ENCODE results near the gene SYTL5.

SYTL5 gene

DNA sequence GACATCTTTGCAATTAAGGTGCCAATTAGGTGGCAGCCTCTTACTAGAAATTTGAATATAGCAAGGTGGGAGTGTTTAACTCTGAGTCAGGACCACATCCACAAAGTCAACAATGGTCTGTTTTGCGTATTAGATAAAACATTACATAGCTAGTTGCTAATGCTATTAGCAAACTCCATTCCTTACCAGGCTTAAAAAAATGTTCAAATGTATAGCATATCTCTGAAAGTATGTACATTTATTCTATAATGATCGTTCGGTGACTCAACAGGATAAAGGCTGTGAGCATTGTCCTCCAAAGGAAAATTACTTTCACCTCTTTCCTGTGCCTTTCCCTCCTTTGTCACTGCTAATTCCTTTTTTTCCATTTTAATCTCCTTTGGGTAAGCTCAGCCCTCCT is 74.5 kb downstream of the SYTL5 start:
- H3K9ac ChIP-seq: no peak overlapping the region
- no peaks in the 10 kb centered on the region for H4K20me1 ChIP-seq (ENCODE audit: insufficient read depth)
- TF ChIP-seq, protein P1, sequence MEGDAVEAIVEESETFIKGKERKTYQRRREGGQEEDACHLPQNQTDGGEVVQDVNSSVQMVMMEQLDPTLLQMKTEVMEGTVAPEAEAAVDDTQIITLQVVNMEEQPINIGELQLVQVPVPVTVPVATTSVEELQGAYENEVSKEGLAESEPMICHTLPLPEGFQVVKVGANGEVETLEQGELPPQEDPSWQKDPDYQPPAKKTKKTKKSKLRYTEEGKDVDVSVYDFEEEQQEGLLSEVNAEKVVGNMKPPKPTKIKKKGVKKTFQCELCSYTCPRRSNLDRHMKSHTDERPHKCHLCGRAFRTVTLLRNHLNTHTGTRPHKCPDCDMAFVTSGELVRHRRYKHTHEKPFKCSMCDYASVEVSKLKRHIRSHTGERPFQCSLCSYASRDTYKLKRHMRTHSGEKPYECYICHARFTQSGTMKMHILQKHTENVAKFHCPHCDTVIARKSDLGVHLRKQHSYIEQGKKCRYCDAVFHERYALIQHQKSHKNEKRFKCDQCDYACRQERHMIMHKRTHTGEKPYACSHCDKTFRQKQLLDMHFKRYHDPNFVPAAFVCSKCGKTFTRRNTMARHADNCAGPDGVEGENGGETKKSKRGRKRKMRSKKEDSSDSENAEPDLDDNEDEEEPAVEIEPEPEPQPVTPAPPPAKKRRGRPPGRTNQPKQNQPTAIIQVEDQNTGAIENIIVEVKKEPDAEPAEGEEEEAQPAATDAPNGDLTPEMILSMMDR (conservative IDR thresholded peaks at IDR 0.05; ENCODE audit: low read depth, low read length): no peak
- H3K27me3 ChIP-seq (ENCODE audit: insufficient read depth, low read depth): no peaks in the 10 kb centered on the region
- H3K4me1 ChIP-seq (ENCODE audit: low read depth, poor library complexity, severe bottlenecking): no peaks in the 10 kb centered on the region
- H3K79me2 ChIP-seq (ENCODE audit: insufficient read depth, low read depth): no peaks in the 10 kb centered on the region
- no peaks in the 10 kb centered on the region for H3K36me3 ChIP-seq (ENCODE audit: insufficient read depth)
- H3K27ac ChIP-seq: no peak overlapping the region
- H2AFZ ChIP-seq (ENCODE audit: low read depth): no peak overlapping the region
- H3K4me2 ChIP-seq: no peak overlapping the region
- no peak overlapping the region for H3K4me3 ChIP-seq (IDR thresholded peaks at IDR 0.05; ENCODE audit: insufficient read depth, low read depth, low read length)

DNA sequence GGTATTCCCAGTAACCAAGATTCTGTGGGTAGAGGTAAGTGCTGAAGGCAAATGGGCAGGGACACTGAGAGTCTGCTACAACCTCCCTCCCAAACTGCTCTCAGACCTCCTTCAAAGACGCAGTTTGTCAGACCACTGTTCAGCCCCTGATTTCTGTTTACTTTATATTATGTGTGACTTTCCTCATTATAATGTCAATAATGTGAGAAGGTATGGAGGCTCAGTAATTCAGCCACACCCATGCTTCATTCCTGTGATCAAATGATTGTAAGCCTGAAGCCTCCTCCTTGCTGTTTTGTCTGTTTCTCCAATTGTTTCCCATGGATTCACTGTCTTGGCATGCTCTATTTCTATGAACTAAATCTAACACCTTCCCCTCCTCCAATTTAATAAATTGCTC is 75.6 kb downstream of the SYTL5 start:
- H3K36me3 ChIP-seq (ENCODE audit: insufficient read depth): no peaks in the 10 kb centered on the region
- no peak overlapping the region for H3K27ac ChIP-seq
- no peak overlapping the region for H3K4me3 ChIP-seq (IDR thresholded peaks at IDR 0.05; ENCODE audit: insufficient read depth, low read depth, low read length)
- no peak overlapping the region for H2AFZ ChIP-seq (ENCODE audit: low read depth)
- H3K9ac ChIP-seq: no peak overlapping the region
- no peaks in the 10 kb centered on the region for H3K27me3 ChIP-seq (ENCODE audit: insufficient read depth, low read depth)
- no peak overlapping the region for H3K4me2 ChIP-seq
- peaks cover 7% of the 10 kb centered on the region for H3K4me1 ChIP-seq (ENCODE audit: low read depth, poor library complexity, severe bottlenecking)
- H3K79me2 ChIP-seq (ENCODE audit: insufficient read depth, low read depth): no peaks in the 10 kb centered on the region
- TF ChIP-seq, protein P1 (conservative IDR thresholded peaks at IDR 0.05; ENCODE audit: low read depth, low read length): no peak
- H4K20me1 ChIP-seq (ENCODE audit: insufficient read depth): no peaks in the 10 kb centered on the region

GRCh38 chrX:38082309-38082708 is 76.0 kb downstream of the SYTL5 start:
- Histone ChIP-seq H2AFZ (ENCODE audit: low read depth) (no peak overlapping the region), H3K36me3 (ENCODE audit: insufficient read depth) (no peaks in the 10 kb centered on the region), H3K27me3 (ENCODE audit: insufficient read depth, low read depth) (no peaks in the 10 kb centered on the region), H4K20me1 (ENCODE audit: insufficient read depth) (no peaks in the 10 kb centered on the region), H3K9ac (no peak overlapping the region), H3K4me2 (no peak overlapping the region), H3K27ac (no peak overlapping the region), H3K4me3 (IDR thresholded peaks at IDR 0.05; ENCODE audit: insufficient read depth, low read depth, low read length) (no peak overlapping the region), H3K4me1 (ENCODE audit: low read depth, poor library complexity, severe bottlenecking) (peaks cover 11% of the 10 kb centered on the region), H3K79me2 (ENCODE audit: insufficient read depth, low read depth) (no peaks in the 10 kb centered on the region)
- TF ChIP-seq, protein P1 (conservative IDR thresholded peaks at IDR 0.05; ENCODE audit: low read depth, low read length): no peak

GRCh38 chrX:38085813-38086212 is 79.5 kb downstream of the SYTL5 start:
- Histone ChIP-seq H3K27ac (no peak overlapping the region), H4K20me1 (ENCODE audit: insufficient read depth) (no peaks in the 10 kb centered on the region), H3K27me3 (ENCODE audit: insufficient read depth, low read depth) (no peaks in the 10 kb centered on the region), H3K4me3 (IDR thresholded peaks at IDR 0.05; ENCODE audit: insufficient read depth, low read depth, low read length) (no peak overlapping the region), H2AFZ (ENCODE audit: low read depth) (no peak overlapping the region), H3K9ac (no peak overlapping the region), H3K36me3 (ENCODE audit: insufficient read depth) (no peaks in the 10 kb centered on the region), H3K4me1 (ENCODE audit: low read depth, poor library complexity, severe bottlenecking) (peaks cover 18% of the 10 kb centered on the region), H3K79me2 (ENCODE audit: insufficient read depth, low read depth) (no peaks in the 10 kb centered on the region), H3K4me2 (no peak overlapping the region)
- TF ChIP-seq, protein P1 (conservative IDR thresholded peaks at IDR 0.05; ENCODE audit: low read depth, low read length): no peak

Measured in KMS-11 (cell line).